Activated effector memory CD4-positive, alpha-beta T cell treated with anti-CD3 and anti-CD28 coated beads, Interleukin-2, amount 50 U/mL, for 16 hours (primary cell): ENCODE measurements around the gene CAPN13.

ENCODE experiments used
- DNase-seq: peaks from one replicate; pipeline ENCODE4 v3.0.0-alpha.2; 2020

CAPN13 gene

DNA sequence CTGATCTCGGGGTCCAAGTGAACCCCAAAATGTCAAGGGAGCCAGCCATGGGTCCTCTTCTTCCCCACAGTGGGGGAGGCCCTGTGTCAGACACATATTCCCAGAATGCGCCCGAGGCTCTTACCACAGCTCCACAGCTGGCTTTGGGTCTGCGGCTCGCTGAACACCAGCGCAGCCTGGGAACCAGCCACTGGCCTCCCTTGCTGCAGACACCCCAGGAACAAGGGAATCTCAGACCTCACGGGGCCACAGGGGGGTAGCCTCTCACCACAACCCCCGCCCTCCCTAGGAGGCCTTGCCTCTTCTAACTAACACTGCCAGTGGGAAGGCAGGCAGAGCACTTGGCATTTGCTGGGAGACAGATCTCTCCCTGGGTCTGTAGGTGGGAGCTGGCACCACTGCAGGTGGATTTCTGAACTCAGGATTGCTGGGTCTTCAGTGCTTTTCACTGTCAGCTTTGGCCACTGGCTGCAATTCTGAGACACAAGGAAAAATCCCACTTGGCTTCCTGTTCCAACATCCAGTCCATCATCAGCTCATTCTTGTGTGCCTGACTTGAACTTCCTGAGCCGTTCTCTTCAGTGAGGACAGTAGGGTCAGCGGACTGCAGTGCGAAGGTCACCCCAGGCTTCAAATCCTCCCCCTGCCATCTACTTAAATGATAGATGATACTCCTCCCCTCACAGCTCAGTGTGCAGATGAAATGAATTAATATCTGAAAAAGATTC lies 128.7 kb downstream of the CAPN13 start:
- DNase-seq: no peak

DNA sequence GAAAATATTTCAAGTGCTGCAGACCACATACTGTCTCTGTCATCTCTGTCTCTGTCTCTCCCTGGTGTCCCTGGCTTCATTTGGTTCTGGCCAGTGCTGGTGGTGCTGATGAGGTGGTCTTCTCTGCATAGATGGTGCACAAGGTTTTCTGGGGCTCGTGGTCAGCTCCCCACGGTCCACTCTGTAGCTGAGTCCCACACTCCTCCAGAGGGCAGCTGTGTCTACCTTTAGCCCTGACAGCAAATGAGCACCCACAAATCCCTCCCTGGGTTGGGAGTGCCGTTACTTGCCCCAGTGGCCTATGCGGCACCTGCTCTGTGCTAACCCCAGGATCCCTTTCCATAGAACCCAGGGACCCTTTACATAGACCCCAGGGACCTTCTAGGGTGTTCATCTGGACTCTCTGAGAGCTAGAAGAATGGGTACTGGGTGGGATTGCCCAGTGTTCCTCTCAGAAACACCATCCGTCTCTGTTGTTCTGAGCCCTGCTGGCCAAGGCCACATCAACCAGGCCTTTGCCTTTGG lies 129.3 kb downstream of the CAPN13 start:
- DNase-seq: no peak

DNA sequence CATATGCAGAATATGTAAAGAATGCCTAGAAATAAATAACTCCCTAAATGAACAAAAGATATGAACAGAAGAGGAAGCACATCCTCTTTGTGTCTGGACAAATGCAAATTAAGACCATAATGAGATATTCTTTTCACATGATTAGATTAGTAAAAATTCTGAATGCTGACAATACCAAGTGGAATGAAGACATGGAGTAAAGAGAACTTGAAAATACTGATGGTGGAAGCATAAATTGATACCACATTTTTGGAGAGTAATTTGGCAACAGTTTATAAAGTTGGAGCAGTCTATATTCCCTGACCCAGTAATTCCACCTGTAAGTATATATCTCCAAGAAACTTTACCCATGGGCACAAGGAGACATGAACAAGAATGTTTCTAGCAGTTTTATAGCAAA lies 130.0 kb downstream of the CAPN13 start:
- no peak for DNase-seq

DNA sequence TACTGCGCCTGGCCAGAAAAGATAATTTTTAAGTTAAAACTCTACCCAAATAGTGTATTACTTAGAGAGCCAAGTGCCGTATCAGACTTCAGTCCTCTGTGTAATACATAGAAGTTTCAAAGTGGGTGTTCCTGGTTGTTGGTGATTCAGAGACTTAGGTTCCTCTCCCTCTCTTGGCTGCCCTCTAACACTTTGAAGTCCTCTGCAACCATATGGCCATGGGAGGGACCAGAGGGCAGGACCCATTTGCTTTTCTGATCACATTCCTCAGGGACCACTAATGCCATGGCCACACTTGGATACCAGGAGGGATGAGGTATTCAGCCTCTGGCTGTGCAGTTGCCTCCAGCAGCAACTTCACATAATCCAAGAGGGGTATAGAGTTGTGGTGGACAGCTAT lies 131.5 kb downstream of the CAPN13 start:
- no peak for DNase-seq

DNA sequence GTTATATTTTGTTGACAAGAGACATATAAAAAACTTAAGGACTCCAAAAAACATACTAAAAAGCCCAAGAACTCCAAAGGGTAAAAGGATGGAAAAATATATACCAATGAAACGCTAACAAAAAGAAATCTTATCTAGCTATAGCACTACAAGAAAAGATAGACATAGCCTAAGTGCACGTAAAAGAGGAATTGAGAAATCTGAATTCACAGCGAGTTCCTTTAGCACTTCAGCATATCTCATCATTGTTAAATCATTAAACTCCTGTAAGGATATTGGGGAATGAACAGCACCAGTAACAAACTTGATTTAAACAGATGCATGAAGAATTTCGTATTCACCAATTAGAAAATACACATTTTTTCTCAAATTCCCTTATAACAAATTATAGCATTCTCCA lies 134.1 kb downstream of the CAPN13 start:
- no peak for DNase-seq
